C4-2B (cell line): Measurements from ENCODE around the gene RASGEF1C.

ENCODE experiments used
- H3K27ac ChIP-seq: fragments of 450-650 bp; 2 replicates; pipeline ENCODE4 v1.5.1; 2017
- CTCF ChIP-seq: fragments of 450-650 bp; conservative IDR thresholded peaks from 2 replicates; pipeline ENCODE4 v1.5.1; 2017; ENCODE audit warnings: mild to moderate bottlenecking
- ZFX ChIP-seq: fragments of 450-650 bp; IDR thresholded peaks from 2 replicates; pipeline ENCODE4 v1.6.1; 2017

The RASGEF1C gene

GRCh38 chr5:180235846-180236245, 26.8 kb upstream of the RASGEF1C start:
- no peak overlapping the region for H3K27ac ChIP-seq
- TF ChIP-seq CTCF (no peak), ZFX (no peak)

GRCh38 chr5:180235077-180235476, 26.1 kb upstream of the RASGEF1C start:
- TF ChIP-seq CTCF (no peak), ZFX (no peak)
- no peak overlapping the region for H3K27ac ChIP-seq

- no peak overlapping the region for H3K27ac ChIP-seq
- TF ChIP-seq CTCF (no peak), ZFX (no peak)
These were observed 25.3 kb upstream of the RASGEF1C start for GRCh38 chr5:180234271-180234670.

GRCh38 chr5:180233729-180234128, 24.7 kb upstream of the RASGEF1C start:
- no peak overlapping the region for H3K27ac ChIP-seq
- TF ChIP-seq CTCF (no peak), ZFX (no peak)

GRCh38 chr5:180230017-180230416, 21.0 kb upstream of the RASGEF1C start:
- TF ChIP-seq ZFX (no peak), CTCF (no peak)
- H3K27ac ChIP-seq: no peak overlapping the region

GRCh38 chr5:180222056-180222455, 13.0 kb upstream of the RASGEF1C start:
- TF ChIP-seq CTCF: no peak
- TF ChIP-seq ZFX: no peak
- no peak overlapping the region for H3K27ac ChIP-seq

- H3K27ac ChIP-seq: no peak overlapping the region
- no peak for TF ChIP-seq ZFX
- TF ChIP-seq CTCF: no peak
These were observed 8.8 kb upstream of the RASGEF1C start for GRCh38 chr5:180217797-180218196.
